Neural crest cell (in vitro differentiated cells): ENCODE results near the gene MIER2. TPM values are rescaled to one million over a fixed set of nuclear protein-coding genes. Genes with fewer than 3 reads are reported as not detected.
A peak's percentile ranks its signal among the peaks of the same experiment; 100 is the strongest.

Source experiments
- DNase-seq: peaks from one replicate; pipeline ENCODE4 v3.0.0; 2021; ENCODE audit warnings: low read depth, mixed read lengths, low spot score
- H3K27ac Mint-ChIP-seq: one replicate; pipeline ENCODE4 v1.8.0; 2021; ENCODE audit warnings: mild to moderate bottlenecking, mixed read lengths; ENCODE audit not compliant: unreplicated experiment
- H3K27me3 Mint-ChIP-seq: 2 replicates; pipeline ENCODE4 v1.8.0; 2021; ENCODE audit warnings: low read depth, mild to moderate bottlenecking, mixed read lengths
- H3K36me3 Mint-ChIP-seq: 2 replicates; pipeline ENCODE4 v1.8.0; 2021; ENCODE audit warnings: low read depth, mild to moderate bottlenecking, mixed read lengths
- H3K4me1 Mint-ChIP-seq: 2 replicates; pipeline ENCODE4 v1.8.0; 2021; ENCODE audit warnings: mixed read lengths
- H3K4me3 Mint-ChIP-seq: one replicate; pipeline ENCODE4 v1.8.0; 2021; ENCODE audit warnings: mild to moderate bottlenecking, mixed read lengths
- H3K9me3 Mint-ChIP-seq: 2 replicates; pipeline ENCODE4 v1.8.0; 2021; ENCODE audit warnings: mixed read lengths
- CTCF ChIP-seq: fragments of 200-600 bp; sonication (generic); conservative IDR thresholded peaks from 2 replicates; pipeline ENCODE4 v1.5.0; 2021; ENCODE audit warnings: antibody characterized with exemption, mild to moderate bottlenecking
- total RNA-seq: library from RNA; stranded (reverse); gene quantifications from 2 replicates; pipeline ENCODE4 v1.2.1, GENCODE V29; 2021

The MIER2 gene
- total RNA-seq, 1 donor from 2014 or later, result 45.8 TPM

GRCh38 chr19:343941-344624 lies 513 bp downstream of the MIER2 start:
- Mint-ChIP-seq H3K36me3 (peaks cover 21% of the 10 kb centered on the region), H3K4me1 (peaks cover 41% of the 10 kb centered on the region), H3K4me3 (peak overlapping the region; percentile 84), H3K9me3 (peaks cover 1% of the 10 kb centered on the region), H3K27me3 (peaks cover 13% of the 10 kb centered on the region), H3K27ac (no peak overlapping the region)
- TF ChIP-seq CTCF, result no peak
- DNase-seq, result peak; percentile 28

- DNase-seq, result no peak
These were observed 1.1 kb downstream of the MIER2 start for GRCh38 chr19:343451-343931.

GRCh38 chr19:342801-343421 lies 1.7 kb downstream of the MIER2 start:
- H3K36me3 Mint-ChIP-seq, result peaks cover 29% of the 10 kb centered on the region
- H3K4me3 Mint-ChIP-seq, result peak overlapping the region; percentile 84
- peaks cover 3% of the 10 kb centered on the region for H3K9me3 Mint-ChIP-seq
- no peak for DNase-seq
- peaks cover 50% of the 10 kb centered on the region for H3K4me1 Mint-ChIP-seq
- no peak for TF ChIP-seq CTCF
- peaks cover 13% of the 10 kb centered on the region for H3K27me3 Mint-ChIP-seq
- H3K27ac Mint-ChIP-seq, result peak overlapping the region; percentile 50

More at GRCh38 chr19:343451-343931, 1.1 kb downstream of the MIER2 start:
- Mint-ChIP-seq H3K4me3 (peak overlapping the region; percentile 84), H3K9me3 (peaks cover 3% of the 10 kb centered on the region), H3K4me1 (peaks cover 45% of the 10 kb centered on the region), H3K27me3 (peaks cover 13% of the 10 kb centered on the region), H3K36me3 (peaks cover 24% of the 10 kb centered on the region), H3K27ac (no peak overlapping the region)
- no peak for TF ChIP-seq CTCF

- H3K36me3 Mint-ChIP-seq, result peaks cover 32% of the 10 kb centered on the region
- peak overlapping the region; percentile 79 for H3K4me3 Mint-ChIP-seq
- no peak for TF ChIP-seq CTCF
- H3K9me3 Mint-ChIP-seq, result peaks cover 3% of the 10 kb centered on the region
- peaks cover 13% of the 10 kb centered on the region for H3K27me3 Mint-ChIP-seq
- peaks cover 50% of the 10 kb centered on the region for H3K4me1 Mint-ChIP-seq
- DNase-seq, result no peak
- H3K27ac Mint-ChIP-seq, result no peak overlapping the region
These were observed 2.5 kb downstream of the MIER2 start for GRCh38 chr19:342128-342455.

DNA sequence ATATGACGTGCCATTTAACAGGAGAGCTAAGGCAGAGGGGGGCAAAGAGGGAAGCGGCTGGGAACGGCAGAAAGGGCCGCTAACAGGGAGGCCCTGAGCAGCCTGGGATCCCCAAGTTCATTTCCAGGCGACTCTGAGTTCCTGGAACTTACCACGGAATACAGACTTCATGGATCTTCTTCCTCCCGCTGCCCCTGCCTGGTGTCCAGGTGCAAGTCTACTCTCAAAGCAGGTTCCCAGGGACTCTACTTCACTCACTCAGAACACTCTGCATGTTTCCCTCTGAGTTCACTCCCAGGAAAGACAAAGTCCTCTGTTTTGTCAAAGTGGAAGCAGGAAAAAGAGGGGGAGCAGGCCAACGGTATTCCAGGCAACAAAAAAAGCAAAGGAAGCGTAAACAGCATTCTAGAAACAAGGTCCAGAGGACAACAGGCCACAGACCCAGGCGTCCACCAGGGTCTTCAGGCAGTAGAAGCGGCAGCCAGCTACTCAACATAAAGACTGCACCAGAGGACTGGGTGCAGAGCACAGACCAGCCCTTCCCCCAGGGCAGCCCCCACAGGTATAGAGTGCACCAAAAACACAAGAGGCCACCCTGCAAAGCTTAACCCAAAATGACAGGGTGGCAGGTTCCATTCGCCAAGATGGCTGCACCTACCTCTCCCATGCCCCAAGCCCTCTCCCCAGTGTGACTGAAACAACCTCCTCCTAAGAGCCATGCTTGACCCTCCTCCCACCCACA lies 3.0 kb downstream of the MIER2 start:
- Mint-ChIP-seq H3K9me3 (peaks cover 3% of the 10 kb centered on the region), H3K27me3 (peaks cover 13% of the 10 kb centered on the region), H3K4me1 (peaks cover 50% of the 10 kb centered on the region), H3K4me3 (peak overlapping the region; percentile 79), H3K36me3 (peaks cover 34% of the 10 kb centered on the region), H3K27ac (peak overlapping the region; percentile 62)
- no peak for DNase-seq
- TF ChIP-seq CTCF, result no peak
